Measurements from ENCODE around the gene GADD45GIP1. TPM values are rescaled to one million over a fixed set of nuclear protein-coding genes. Genes with fewer than 3 reads are reported as not detected.
"Not testable (repeated sequence)": the region's sequence is repeated elsewhere in the genome, so short reads cannot be mapped to it uniquely, and the experiment has no call there.

Gene GADD45GIP1
- polyA plus RNA-seq, 2 of the 4 experiments (the other 2 are of a cell fraction) = 26.4 to 31.1 TPM

DNA sequence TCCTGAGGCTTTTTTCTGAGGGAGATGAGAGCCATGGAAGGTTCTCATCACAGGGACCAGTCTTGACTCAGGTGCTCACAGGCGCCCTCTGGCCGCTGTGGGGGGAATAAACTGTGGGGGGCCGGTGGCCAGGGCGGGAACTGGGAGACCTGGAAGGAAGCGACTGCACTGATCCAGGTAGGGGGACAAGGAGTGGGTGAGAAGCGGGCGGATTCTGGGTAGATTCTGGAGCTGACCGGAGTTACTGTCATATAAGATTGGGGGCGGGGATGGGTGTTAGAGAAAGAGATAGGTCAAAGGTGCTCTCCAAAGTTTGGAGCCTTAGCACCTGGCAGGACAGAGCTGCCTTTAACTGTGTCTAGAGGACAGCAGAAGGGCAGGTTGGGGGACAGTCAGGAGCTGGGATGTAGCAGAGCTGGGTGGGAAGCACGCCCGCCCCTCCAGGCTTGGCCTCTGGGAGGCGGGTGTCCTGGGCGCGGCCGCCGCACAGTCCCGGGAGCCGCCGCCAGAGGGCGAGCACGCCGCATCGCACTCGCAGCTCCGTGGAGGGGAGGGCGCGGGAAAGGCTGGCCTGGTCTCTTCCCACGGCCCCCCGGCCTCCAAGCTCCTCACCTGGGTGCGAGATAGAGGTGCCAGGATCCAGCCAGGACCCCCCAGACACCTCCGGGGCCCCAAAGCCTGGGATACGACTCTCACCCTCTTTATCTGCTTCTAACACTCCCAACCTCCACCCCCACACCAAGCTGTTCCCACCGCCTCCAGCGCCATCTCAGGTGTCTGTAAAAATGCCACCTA, 8.2 kb upstream of the GADD45GIP1 start (continued):
- TF ChIP-seq ATOH8 (CRISPR knock-in tag; IDR thresholded peaks at IDR 0.05; ENCODE audit: low read depth) = no peak
- peak; percentile 53 to 63 for TF ChIP-seq RAD21 (conservative IDR thresholded peaks at IDR 0.05 in 1 of 2, IDR thresholded peaks at IDR 0.05 in 1 of 2)
- peak; percentile 75 for TF ChIP-seq ZFP36 (IDR thresholded peaks at IDR 0.05; ENCODE audit: borderline replicate concordance, partially characterized antibody)
- peak; percentile 57 for TF ChIP-seq SMC3 (IDR thresholded peaks at IDR 0.05)
- TF ChIP-seq MAZ (IDR thresholded peaks at IDR 0.05; ENCODE audit: borderline replicate concordance, low read depth, low read length) = peak; percentile 58; the same call in 1 of the 2 replicates

DNA sequence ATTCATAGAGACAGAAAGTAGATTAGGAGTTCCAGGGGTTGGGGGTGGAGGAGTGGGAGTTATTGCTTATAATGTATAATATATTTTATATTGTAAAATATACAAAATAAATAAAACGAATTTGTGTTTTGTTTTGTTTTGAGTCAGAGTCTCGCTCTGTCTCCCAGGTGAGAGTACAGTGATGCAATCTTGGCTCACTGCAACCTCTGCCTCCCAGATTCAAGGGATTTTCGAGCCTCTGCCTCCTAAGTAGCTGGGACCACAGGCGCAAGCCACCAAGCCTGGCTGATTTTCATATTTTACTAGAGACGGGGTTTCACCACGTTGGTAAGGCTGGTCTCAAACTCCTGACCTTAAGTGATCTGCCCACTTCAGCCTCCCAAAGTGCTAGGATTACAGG, 2.5 kb upstream of the GADD45GIP1 start:
- DNase-seq (ENCODE audit: low read depth in 1 of 2, low spot score in 1 of 2) (no peak), ATAC-seq (no peak), FAIRE-seq (no peak)
- peaks cover 14% of the 10 kb centered on the region; the same call in 2 of the 3 replicates for H3K4me1 ChIP-seq
- H3K4me2 ChIP-seq = no peak overlapping the region
- POLR2A ChIA-PET = interaction anchor here (0.6 kb wide), 1 partner anchor 27 kb away, joined by 3 read pairs; no protein-coding TSS in a partner anchor
- CTCF ChIA-PET = interaction anchor here (2.6 kb wide), 1 partner anchor 18 kb away, joined by 13 read pairs; no protein-coding TSS in a partner anchor
- no peak overlapping the region for H3K27ac ChIP-seq
- H3K4me3 ChIP-seq = no peak overlapping the region
- TF ChIP-seq NR3C1 (IDR thresholded peaks at IDR 0.05) (no peak), PBX3 (IDR thresholded peaks at IDR 0.05) (no peak)
- WGBS (ENCODE audit: missing lambda C conversion rate) = 25% methylated on average over 6 of the region's 6 CpGs
- no peaks in the 10 kb centered on the region for H3K9me3 ChIP-seq

DNA sequence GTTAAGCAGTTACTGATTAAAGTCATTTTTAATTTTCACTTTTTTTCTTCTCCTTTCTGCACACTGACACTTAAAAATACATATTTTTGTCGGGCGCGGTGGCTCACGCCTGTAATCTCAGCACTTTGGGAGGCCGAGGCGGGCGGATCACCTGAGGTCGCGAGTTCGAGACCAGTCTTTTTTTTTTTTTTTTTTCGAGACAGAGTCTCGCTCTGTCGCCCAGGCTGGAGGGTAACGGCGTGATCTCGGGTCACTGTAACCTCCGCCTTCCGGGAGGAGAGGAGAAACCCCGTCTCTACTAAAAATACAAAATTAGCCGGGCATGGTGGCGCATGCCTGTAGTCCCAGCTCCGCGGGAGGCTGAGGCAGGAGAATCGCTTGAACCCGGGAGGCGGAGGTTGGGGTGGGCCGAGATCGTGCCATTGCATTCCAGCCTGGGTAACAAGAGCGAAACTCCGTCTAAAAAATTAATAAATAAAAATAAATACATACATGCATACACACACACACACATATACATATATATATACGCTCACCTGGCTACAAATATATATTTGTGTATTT, 448 bp upstream of the GADD45GIP1 start:
- FAIRE-seq; DNase-seq (ENCODE audit: low read depth in 1 of 2, low spot score in 1 of 2); POLR2A ChIA-PET; H3K9me3 ChIP-seq: not testable (repeated sequence)
- H3K4me2 ChIP-seq = peak overlapping the region; percentile 82
- peaks cover 21% of the 10 kb centered on the region; the same call in 2 of the 3 replicates for H3K4me1 ChIP-seq
- peak in 1 of 2 experiments; percentile 7; a peak in 3 of 6 replicates for ATAC-seq
- peak overlapping the region; percentile 98 to 100 for H3K27ac ChIP-seq
- 31% methylated on average over 27 of the region's 31 CpGs for WGBS (ENCODE audit: missing lambda C conversion rate)
- H3K4me3 ChIP-seq = peak overlapping the region; percentile 87
- TF ChIP-seq CHD4 (IDR thresholded peaks at IDR 0.05; ENCODE audit: borderline replicate concordance) (peak; percentile 64; the same call in 1 of the 2 replicates), PHF8 (IDR thresholded peaks at IDR 0.05; ENCODE audit: borderline replicate concordance, low read depth) (peak; percentile 19; the same call in 1 of the 2 replicates), KDM1A (IDR thresholded peaks at IDR 0.05; ENCODE audit: low read depth) (0 out of 2 replicates have a peak, but pooled peaks have one; percentile 51), JUN (IDR thresholded peaks at IDR 0.05) (0 out of 5 replicates have a peak, but pooled peaks of 1 of the 2 experiments have one; percentile 7)
- CTCF ChIA-PET = interaction anchor here (0.9 to 1.6 kb wide), 2 partner anchors 20 to 211 kb away, joined by 3 to 4 read pairs; no protein-coding TSS in a partner anchor

- ChIA-PET POLR2A (no interaction called here), CTCF (interaction anchor here (0.9 to 5.7 kb wide), 3 partner anchors 9 to 139 kb away, joined by 3 to 43 read pairs (median 4); no protein-coding TSS in a partner anchor)
- DNase-seq (ENCODE audit: low read depth in 1 of 2, low spot score in 1 of 2) (no peak), ATAC-seq (no peak), FAIRE-seq (no peak)
- Histone ChIP-seq H3K4me3 (peak overlapping the region; percentile 87), H3K4me1 (peaks cover 21% of the 10 kb centered on the region; the same call in 2 of the 3 replicates), H3K9me3 (no peaks in the 10 kb centered on the region), H3K27ac (peak overlapping the region; percentile 98 to 100), H3K4me2 (peak overlapping the region; percentile 82)
- 50% methylated on average over 3 of the region's 12 CpGs for WGBS (ENCODE audit: missing lambda C conversion rate)
- TF ChIP-seq BHLHE40 (IDR thresholded peaks at IDR 0.05; ENCODE audit: low read depth, low read length) = no peak
- TF ChIP-seq TP53 (CRISPR knock-in tag; IDR thresholded peaks at IDR 0.05) = no peak
- TF ChIP-seq MAX (IDR thresholded peaks at IDR 0.05) = no peak
- no peak for TF ChIP-seq CHD4 (IDR thresholded peaks at IDR 0.05; ENCODE audit: borderline replicate concordance)
- TF ChIP-seq CEBPB (IDR thresholded peaks at IDR 0.05) = no peak
- no peak for TF ChIP-seq HOXB13 (CRISPR knock-in tag; IDR thresholded peaks at IDR 0.05; ENCODE audit: low read depth)
- no peak for TF ChIP-seq MAFK (IDR thresholded peaks at IDR 0.05; ENCODE audit: partially characterized antibody)
- no peak for TF ChIP-seq MYC (IDR thresholded peaks at IDR 0.05; ENCODE audit: borderline replicate concordance, low read length)
- no peak for TF ChIP-seq JUNB (IDR thresholded peaks at IDR 0.05)
- no peak for TF ChIP-seq CBX2 (IDR thresholded peaks at IDR 0.05; ENCODE audit: borderline replicate concordance, low read depth)
- TF ChIP-seq FOSB (CRISPR knock-in tag; IDR thresholded peaks at IDR 0.05) = no peak
- no peak for TF ChIP-seq KDM5A (IDR thresholded peaks at IDR 0.05)
- no peak for TF ChIP-seq RCOR1 (IDR thresholded peaks at IDR 0.05; ENCODE audit: low read depth, low read length)
Observed at GRCh38 chr19:12955996-12956395, 1.0 kb downstream of the GADD45GIP1 start.

GRCh38 chr19:12955575-12955974, 1.4 kb downstream of the GADD45GIP1 start:
- Histone ChIP-seq H3K27ac (peak overlapping the region in 1 of 2 experiments; percentile 100; a peak in 3 of 6 replicates), H3K4me3 (peak overlapping the region; percentile 87; the same call in 2 of the 3 replicates), H3K4me2 (peak overlapping the region; percentile 82), H3K4me1 (peaks cover 21% of the 10 kb centered on the region; the same call in 2 of the 3 replicates)
- 93% methylated on average over 7 of the region's 9 CpGs for WGBS (ENCODE audit: missing lambda C conversion rate)
- POLR2A ChIA-PET; DNase-seq (ENCODE audit: low read depth in 1 of 2, low spot score in 1 of 2); ATAC-seq; FAIRE-seq; H3K9me3 ChIP-seq: not testable (repeated sequence)
- CTCF ChIA-PET = interaction anchor here (1.2 to 5.7 kb wide), 3 partner anchors 9 to 70 kb away, joined by 3 to 43 read pairs (median 4); no protein-coding TSS in a partner anchor
